IMR-90 (cell line): Measurements from ENCODE around the gene TCF12. TPM values are rescaled to one million over a fixed set of nuclear protein-coding genes. Genes with fewer than 3 reads are reported as not detected.

ENCODE experiments used
- BHLHE40 ChIP-seq: fragments of 150-350 bp; IDR thresholded peaks from 2 replicates; pipeline ENCODE4 v1.6.1; 2016; ENCODE audit warnings: mild to moderate bottlenecking, low read depth, low read length
- CHD1 ChIP-seq: IDR thresholded peaks from 2 replicates; pipeline ENCODE4 v1.6.1; 2012; ENCODE audit warnings: low read depth, low read length, improper control_type of control experiment
- ELK1 ChIP-seq: fragments of 150-350 bp; IDR thresholded peaks from 2 replicates; pipeline ENCODE4 v1.6.1; 2016; ENCODE audit warnings: low read depth, mild to moderate bottlenecking, low read length, moderate library complexity, borderline replicate concordance
- MAZ ChIP-seq: IDR thresholded peaks from 2 replicates; pipeline ENCODE4 v1.6.1; 2012; ENCODE audit warnings: low read depth, mild to moderate bottlenecking, low read length, improper control_type of control experiment, moderate library complexity, borderline replicate concordance
- RCOR1 ChIP-seq: IDR thresholded peaks from 2 replicates; pipeline ENCODE4 v1.6.1; 2012; ENCODE audit warnings: mild to moderate bottlenecking, low read length, improper control_type of control experiment; ENCODE audit not compliant: insufficient replicate concordance
- polyA plus RNA-seq, 3 experiments: library from polyadenylated mRNA; depleted of rRNA; stranded (reverse); fragments of >200 nt; gene quantifications; 2 replicates each; pipeline ENCODE4 v1.2.3, GENCODE V29; 2012; ENCODE audit warnings: low replicate concordance in 1 of 3
- total RNA-seq: library from RNA; depleted of rRNA; stranded (reverse); fragments of >200 nt; gene quantifications from 2 replicates; pipeline ENCODE4 v1.2.3, GENCODE V29; 2012

The TCF12 gene
- total and polyA plus RNA-seq, 2 of the 4 experiments (the other 2 are of a cell fraction), result 79.4 to 160 TPM

GRCh38 chr15:57144448-57144847 lies 226.0 kb downstream of the TCF12 start (continued):
- TF ChIP-seq ELK1 (no peak), MAZ (no peak), CHD1 (no peak), RCOR1 (no peak), BHLHE40 (no peak)
